GM18505 (cell line): ENCODE measurements around the gene CDR2.

Source experiments
- ATAC-seq: cut with Tn5 transposase; IDR thresholded peaks from one replicate; pipeline ENCODE4 v1.9.1; 2021; ENCODE audit not compliant: unreplicated experiment
- POLR2A ChIP-seq: IDR thresholded peaks from 4 replicates; pipeline ENCODE4 v1.6.1; 2011; ENCODE audit warnings: borderline replicate concordance; ENCODE audit not compliant: insufficient read depth, insufficient read length; ENCODE audit errors: extremely low read depth

CDR2 gene

DNA sequence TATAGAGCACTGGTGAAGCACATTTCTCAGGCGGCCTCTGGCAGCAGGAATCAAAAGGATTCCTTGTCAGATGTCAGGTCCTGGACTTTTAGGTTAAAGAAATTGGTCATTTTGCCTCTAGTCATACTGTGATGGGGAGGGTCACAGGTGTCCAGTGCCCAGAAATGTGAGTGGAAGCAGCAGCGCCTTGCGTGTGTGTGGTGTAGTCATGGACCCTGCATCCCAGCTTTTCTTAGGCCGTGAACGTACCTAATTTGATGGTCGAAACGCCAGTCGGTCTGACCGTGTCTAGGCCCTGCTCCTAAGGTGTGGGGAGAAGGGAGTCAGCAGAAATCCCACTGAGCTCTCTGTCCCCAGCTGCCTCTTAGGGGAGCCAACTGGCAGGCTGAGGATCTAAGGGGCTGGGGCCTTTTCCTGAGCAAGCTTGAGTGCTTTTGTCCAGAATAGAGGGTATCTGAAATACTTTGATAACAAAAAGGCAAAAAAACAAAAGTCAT is 45.2 kb downstream of the CDR2 start:
- no peak for TF ChIP-seq POLR2A
- no peak for ATAC-seq

GRCh38 chr16:22328081-22328725 is 46.2 kb downstream of the CDR2 start:
- no peak for TF ChIP-seq POLR2A
- no peak for ATAC-seq

- no peak for TF ChIP-seq POLR2A
- ATAC-seq = no peak
Measured at GRCh38 chr16:22327446-22327775, 47.0 kb downstream of the CDR2 start.

DNA sequence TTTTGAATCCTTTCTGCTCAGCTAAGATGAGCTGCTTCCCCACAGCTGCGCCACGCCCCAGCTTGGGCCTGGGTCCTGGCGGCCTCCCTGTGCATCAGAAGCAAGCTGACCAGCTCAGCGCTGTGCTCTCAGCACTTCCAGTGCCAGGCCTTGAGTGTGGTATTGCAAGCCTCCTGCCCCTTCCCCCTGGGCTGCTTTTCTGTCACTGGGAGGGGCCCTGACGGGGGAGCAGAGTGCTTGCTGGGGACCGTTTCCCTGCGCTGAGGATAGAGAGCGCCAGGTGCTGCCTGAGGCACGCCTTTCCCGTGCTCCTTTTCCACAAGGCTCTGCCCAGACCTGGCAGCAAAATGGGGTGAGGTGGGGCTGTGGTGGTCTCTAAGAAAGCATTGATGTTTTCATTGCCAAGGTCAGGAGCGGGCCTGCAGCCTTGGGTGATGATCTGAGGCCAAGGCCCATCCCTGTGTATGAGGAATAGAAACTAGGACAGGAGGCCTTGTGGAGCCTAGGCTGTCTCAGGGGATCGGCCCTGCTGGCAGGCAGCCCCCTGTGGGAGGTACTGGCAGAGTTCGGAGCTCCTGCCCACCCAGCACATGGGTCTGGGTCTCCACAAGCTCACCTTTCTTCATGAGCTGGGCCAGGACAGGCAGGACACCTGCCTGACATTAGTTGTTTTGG is 47.5 kb downstream of the CDR2 start:
- ATAC-seq = no peak
- no peak for TF ChIP-seq POLR2A

GRCh38 chr16:22326369-22326652 is 48.1 kb downstream of the CDR2 start:
- TF ChIP-seq POLR2A = no peak
- no peak for ATAC-seq

GRCh38 chr16:22325598-22326368 is 48.6 kb downstream of the CDR2 start:
- TF ChIP-seq POLR2A = no peak
- no peak for ATAC-seq

DNA sequence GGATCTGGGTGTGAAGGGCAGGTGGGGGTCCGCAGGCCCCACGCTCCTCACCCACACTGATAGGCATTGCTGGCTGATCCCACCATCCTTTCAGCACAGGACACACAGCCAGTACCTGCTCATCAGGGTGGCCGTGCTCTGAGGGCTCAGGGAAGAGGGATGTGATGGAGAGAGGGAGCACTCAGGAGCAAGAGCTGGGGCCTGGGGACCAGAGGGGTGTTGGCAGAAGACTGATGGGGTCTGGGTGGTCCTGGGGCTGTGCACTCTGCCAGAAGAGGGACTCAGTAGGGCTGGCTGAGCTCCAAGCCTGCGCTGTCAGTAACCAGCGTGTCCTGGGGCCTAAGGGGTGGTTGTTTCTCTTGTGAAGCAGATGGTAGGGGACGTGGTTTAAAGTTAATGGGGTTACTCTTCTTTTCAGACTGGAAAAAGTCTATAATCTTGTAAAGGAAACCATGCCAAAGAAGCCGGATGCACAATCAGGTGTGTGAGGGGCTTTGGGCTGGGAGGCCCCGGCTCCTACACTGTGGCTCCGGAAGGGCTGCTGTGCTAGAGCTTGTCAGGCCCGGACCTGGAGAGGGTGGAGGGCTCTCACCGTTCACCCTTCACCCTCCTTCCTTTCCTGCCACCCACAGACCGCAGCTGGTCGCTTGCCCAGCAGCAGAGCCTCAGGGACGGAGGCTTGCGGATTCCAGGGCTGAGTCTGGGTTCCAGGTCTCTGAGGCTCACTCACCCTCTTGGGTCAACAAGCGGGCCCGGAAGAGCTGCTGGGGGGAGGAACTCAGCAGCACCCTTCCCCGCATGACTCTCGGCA is 49.4 kb downstream of the CDR2 start:
- TF ChIP-seq POLR2A = no peak
- ATAC-seq = no peak

DNA sequence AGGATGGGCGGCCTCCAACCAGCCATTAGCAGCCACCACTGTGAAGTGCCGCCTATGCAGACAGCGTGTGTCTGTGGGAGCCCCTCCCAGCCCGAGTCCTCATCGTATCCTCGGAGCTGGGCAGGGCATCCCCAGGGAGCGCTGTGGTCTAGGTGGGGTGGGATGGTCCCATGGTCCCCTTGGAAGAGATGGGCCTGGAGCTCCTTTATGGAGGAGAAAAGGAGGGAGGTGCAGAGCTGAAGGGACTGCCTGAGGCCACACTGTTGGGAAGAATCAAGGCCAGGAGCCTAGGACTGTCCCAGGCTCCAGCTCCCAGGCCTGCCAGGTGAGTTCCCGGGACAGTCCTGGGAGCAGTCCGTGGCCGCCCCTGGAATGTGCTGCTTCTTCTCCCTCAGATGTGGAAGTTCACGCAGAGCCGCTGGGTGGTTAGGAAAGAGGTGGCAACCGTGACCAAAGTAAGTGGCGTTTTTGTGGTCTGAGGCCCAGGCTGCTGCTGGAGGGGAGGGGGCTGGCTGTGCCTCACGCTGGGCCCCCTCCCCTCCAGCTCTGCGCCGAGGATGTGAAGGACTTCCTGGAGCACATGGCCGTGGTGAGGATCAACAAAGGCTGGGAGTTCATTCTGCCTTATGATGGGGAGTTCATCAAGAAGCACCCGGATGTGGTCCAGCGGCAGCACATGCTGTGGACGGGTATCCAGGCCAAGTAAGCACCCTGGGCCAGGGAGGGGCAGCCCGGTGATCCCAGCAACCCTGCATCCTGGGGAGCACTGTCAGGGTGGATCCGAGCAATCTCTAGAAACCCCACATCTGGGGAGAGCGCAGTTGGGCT is 50.2 kb downstream of the CDR2 start:
- ATAC-seq = no peak
- no peak for TF ChIP-seq POLR2A

DNA sequence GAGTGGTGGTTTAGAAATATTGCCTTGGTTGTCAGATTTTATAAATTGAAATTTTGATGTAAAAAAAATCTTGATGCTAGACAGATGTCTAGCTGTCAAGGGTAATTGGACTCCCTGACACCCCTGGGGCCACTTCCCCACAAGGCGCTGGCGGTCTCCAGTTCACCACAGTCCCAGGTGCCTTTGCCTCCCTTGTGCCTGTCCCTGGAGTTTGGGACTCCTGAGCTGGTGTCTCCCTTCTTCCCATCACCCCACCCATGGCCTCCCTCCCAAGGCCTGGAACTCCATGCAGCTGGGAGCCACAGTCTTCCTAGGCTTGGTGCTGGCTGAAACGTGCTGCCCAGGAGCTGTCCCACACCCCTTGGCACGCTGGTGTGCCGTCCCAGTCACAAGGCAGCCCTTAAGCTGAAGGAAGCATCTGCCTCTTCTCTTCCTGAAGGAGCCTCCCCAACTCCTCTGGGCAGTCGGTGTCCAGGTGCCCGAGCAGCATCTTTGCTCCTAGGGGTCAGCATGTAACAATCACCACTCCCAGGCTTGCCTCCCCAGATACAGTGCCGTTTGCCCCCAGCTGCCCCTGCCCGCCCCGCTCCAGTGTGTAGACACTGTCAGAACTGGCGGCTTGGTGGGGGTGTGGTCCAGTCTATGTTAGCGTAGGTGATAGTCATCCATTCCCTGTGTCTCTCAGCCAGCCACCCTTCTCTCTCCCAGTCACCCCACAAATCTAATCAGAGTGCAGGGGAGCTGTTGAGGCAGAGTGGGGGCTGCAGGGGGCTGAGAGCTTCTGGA is 51.1 kb downstream of the CDR2 start:
- no peak for TF ChIP-seq POLR2A
- ATAC-seq = no peak

DNA sequence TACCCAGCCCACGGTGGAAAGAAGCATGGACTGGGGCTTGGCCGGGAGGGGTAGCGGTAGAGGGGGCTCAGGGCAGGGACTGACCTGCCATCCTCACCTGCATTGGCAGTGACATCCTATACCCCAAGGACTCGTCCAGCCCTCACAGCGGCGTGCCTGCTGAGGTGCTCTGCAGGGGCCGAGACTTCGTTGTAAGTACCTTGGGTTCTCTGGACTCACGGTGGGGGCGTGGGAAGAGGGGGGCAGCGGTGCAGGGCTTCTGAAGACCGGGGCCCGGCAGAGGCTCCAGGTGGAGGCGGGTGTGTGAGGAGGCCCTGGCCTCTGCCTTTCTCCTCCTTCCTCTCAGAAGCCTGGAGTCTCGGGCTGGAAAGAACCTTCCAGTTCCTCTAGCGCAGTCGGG is 51.7 kb downstream of the CDR2 start:
- ATAC-seq = no peak
- TF ChIP-seq POLR2A = no peak

DNA sequence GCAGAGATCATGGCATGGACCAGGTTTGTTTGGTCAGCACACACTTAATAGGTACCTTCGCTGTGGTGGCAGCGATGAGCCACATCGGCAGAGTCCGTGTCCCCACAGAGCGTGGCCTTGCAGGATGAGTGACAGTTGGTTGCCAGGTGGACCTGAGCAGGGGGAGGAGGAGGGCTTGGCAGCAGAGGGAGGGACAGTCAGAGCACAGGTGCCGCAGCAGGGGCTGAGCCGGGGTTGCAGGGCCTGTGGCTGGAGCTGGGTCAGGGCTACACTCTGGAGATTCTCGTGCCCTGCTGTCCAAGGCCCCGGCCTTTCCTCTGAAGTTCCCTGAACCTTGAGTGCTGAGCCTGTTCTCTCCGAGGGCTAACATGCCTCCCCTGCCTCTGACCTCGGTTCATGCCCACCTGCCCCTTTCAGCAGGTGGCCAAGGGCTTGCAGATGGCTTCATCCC is 52.4 kb downstream of the CDR2 start:
- TF ChIP-seq POLR2A = no peak
- ATAC-seq = no peak
